Transverse colon (tissue), 4 donors: Measurements from ENCODE around the gene GPR141.

ENCODE experiments used
- CTCF ChIP-seq, 5 experiments: fragments of 200-600 bp in 3 of 5; fragments of 450-650 bp in 2 of 5; sonication (generic) in 3 of 5; IDR thresholded peaks; 1 replicate in 2 of 5; 2 replicates in 3 of 5; pipeline ENCODE4 v1.5.1; 2016 to 2017; ENCODE audit warnings: antibody characterized with exemption in 5 of 5, inconsistent platforms in 3 of 5, mild to moderate bottlenecking in 2 of 5, moderate library complexity in 1 of 5
- EP300 ChIP-seq: sonication (generic); formaldehyde crosslinking; IDR thresholded peaks from one replicate; pipeline ENCODE4 v1.6.1; 2017; ENCODE audit warnings: antibody characterized with exemption, low read depth
- POLR2AphosphoS5 ChIP-seq, 3 donors: sonication (generic); formaldehyde crosslinking; IDR thresholded peaks; one replicate each; pipeline ENCODE4 v1.6.1; 2016; ENCODE audit warnings: antibody characterized with exemption in 3 of 3

GRCh38 chr7:37770838-37771237, 87.3 kb downstream of the GPR141 start:
- TF ChIP-seq CTCF (IDR thresholded peaks at IDR 0.05) (no peak), POLR2AphosphoS5 (IDR thresholded peaks at IDR 0.05) (no peak), EP300 (no peak)
